ENCODE measurements around the gene ATG9B.
"Not testable (repeated sequence)": the region's sequence is repeated elsewhere in the genome, so short reads cannot be mapped to it uniquely, and the experiment has no call there.

Gene ATG9B

GRCh38 chr7:151046603-151047573 is 22.6 kb upstream of the ATG9B start:
- 94 to 96% methylated on average over 12 to 13 of the region's 14 CpGs for WGBS, 2 experiments (ENCODE audit: insufficient coverage in 2 of 2)
- Histone ChIP-seq H3K4me3 (ENCODE audit: extremely low read depth, insufficient read depth, low read length, poor library complexity, severe bottlenecking) (no peak overlapping the region), H3K27ac (ENCODE audit: low read depth, low read length, severe bottlenecking) (no peak overlapping the region), H3K4me1 (ENCODE audit: control insufficient read depth, insufficient read depth, low read length, poor library complexity, severe bottlenecking) (no peaks in the 10 kb centered on the region), H3K9me3 (ENCODE audit: control insufficient read depth, low read length) (no peaks in the 10 kb centered on the region), H3K36me3 (ENCODE audit: control insufficient read depth, insufficient read depth, low read length) (no peaks in the 10 kb centered on the region)

- H3K4me3 ChIP-seq (ENCODE audit: extremely low read depth, insufficient read depth, low read length, poor library complexity, severe bottlenecking): no peak overlapping the region
- H3K9me3 ChIP-seq (ENCODE audit: control insufficient read depth, low read length): no peaks in the 10 kb centered on the region
- 94 to 97% methylated on average over 4 to 9 of the region's 9 CpGs for WGBS, 2 experiments (ENCODE audit: insufficient coverage in 2 of 2)
Measured at GRCh38 chr7:151045967-151046366, 21.7 kb upstream of the ATG9B start.

GRCh38 chr7:151045262-151045661 is 21.0 kb upstream of the ATG9B start:
- Histone ChIP-seq H3K4me3 (ENCODE audit: extremely low read depth, insufficient read depth, low read length, poor library complexity, severe bottlenecking) (no peak overlapping the region), H3K36me3 (ENCODE audit: control insufficient read depth, insufficient read depth, low read length) (no peaks in the 10 kb centered on the region), H3K4me1 (ENCODE audit: control insufficient read depth, insufficient read depth, low read length, poor library complexity, severe bottlenecking) (peaks cover 4% of the 10 kb centered on the region), H3K9me3 (ENCODE audit: control insufficient read depth, low read length) (no peaks in the 10 kb centered on the region), H3K27ac (ENCODE audit: low read depth, low read length, severe bottlenecking) (no peak overlapping the region)
- WGBS, 2 experiments (ENCODE audit: insufficient coverage in 2 of 2): 83 to 97% methylated on average over 10 of the region's 11 CpGs

More at GRCh38 chr7:151045967-151046366, 21.7 kb upstream of the ATG9B start:
- H3K27ac ChIP-seq (ENCODE audit: low read depth, low read length, severe bottlenecking): no peak overlapping the region
- no peaks in the 10 kb centered on the region for H3K36me3 ChIP-seq (ENCODE audit: control insufficient read depth, insufficient read depth, low read length)
- no peaks in the 10 kb centered on the region for H3K4me1 ChIP-seq (ENCODE audit: control insufficient read depth, insufficient read depth, low read length, poor library complexity, severe bottlenecking)

GRCh38 chr7:151043959-151044358 is 19.7 kb upstream of the ATG9B start:
- Histone ChIP-seq H3K9me3 (ENCODE audit: control insufficient read depth, low read length) (no peaks in the 10 kb centered on the region), H3K4me3 (ENCODE audit: extremely low read depth, insufficient read depth, low read length, poor library complexity, severe bottlenecking) (no peak overlapping the region), H3K36me3 (ENCODE audit: control insufficient read depth, insufficient read depth, low read length) (no peaks in the 10 kb centered on the region), H3K27ac (ENCODE audit: low read depth, low read length, severe bottlenecking) (no peak overlapping the region), H3K4me1 (ENCODE audit: control insufficient read depth, insufficient read depth, low read length, poor library complexity, severe bottlenecking) (peaks cover 15% of the 10 kb centered on the region)
- 92 to 98% methylated on average over 18 to 20 of the region's 20 CpGs for WGBS, 2 experiments (ENCODE audit: insufficient coverage in 2 of 2)

GRCh38 chr7:151043449-151043848 is 19.2 kb upstream of the ATG9B start:
- 86 to 87% methylated on average over 3 to 7 of the region's 10 CpGs for WGBS, 2 experiments (ENCODE audit: insufficient coverage in 2 of 2)

GRCh38 chr7:151040616-151041375 is 16.5 kb upstream of the ATG9B start:
- Histone ChIP-seq H3K9me3 (ENCODE audit: control insufficient read depth, low read length) (no peaks in the 10 kb centered on the region), H3K4me1 (ENCODE audit: control insufficient read depth, insufficient read depth, low read length, poor library complexity, severe bottlenecking) (peaks cover 31% of the 10 kb centered on the region), H3K27ac (ENCODE audit: low read depth, low read length, severe bottlenecking) (no peak overlapping the region), H3K36me3 (ENCODE audit: control insufficient read depth, insufficient read depth, low read length) (peaks cover 17% of the 10 kb centered on the region), H3K4me3 (ENCODE audit: extremely low read depth, insufficient read depth, low read length, poor library complexity, severe bottlenecking) (no peak overlapping the region)
- WGBS, 2 experiments (ENCODE audit: insufficient coverage in 2 of 2): 96 to 97% methylated on average over 25 to 27 of the region's 30 CpGs

More at GRCh38 chr7:151043449-151043848, 19.2 kb upstream of the ATG9B start:
- H3K4me1 ChIP-seq (ENCODE audit: control insufficient read depth, insufficient read depth, low read length, poor library complexity, severe bottlenecking): peaks cover 20% of the 10 kb centered on the region
- not testable (repeated sequence) for H3K9me3 ChIP-seq (ENCODE audit: control insufficient read depth, low read length); H3K36me3 ChIP-seq (ENCODE audit: control insufficient read depth, insufficient read depth, low read length); H3K27ac ChIP-seq (ENCODE audit: low read depth, low read length, severe bottlenecking); H3K4me3 ChIP-seq (ENCODE audit: extremely low read depth, insufficient read depth, low read length, poor library complexity, severe bottlenecking)

GRCh38 chr7:151039850-151040548 is 15.7 kb upstream of the ATG9B start:
- H3K4me3 ChIP-seq (ENCODE audit: extremely low read depth, insufficient read depth, low read length, poor library complexity, severe bottlenecking): no peak overlapping the region
- H3K9me3 ChIP-seq (ENCODE audit: control insufficient read depth, low read length): no peaks in the 10 kb centered on the region
- peaks cover 31% of the 10 kb centered on the region for H3K4me1 ChIP-seq (ENCODE audit: control insufficient read depth, insufficient read depth, low read length, poor library complexity, severe bottlenecking)
- peaks cover 24% of the 10 kb centered on the region for H3K36me3 ChIP-seq (ENCODE audit: control insufficient read depth, insufficient read depth, low read length)
- 84 to 89% methylated on average over 14 of the region's 18 CpGs for WGBS, 2 experiments (ENCODE audit: insufficient coverage in 2 of 2)
- peak overlapping the region; percentile 86 for H3K27ac ChIP-seq (ENCODE audit: low read depth, low read length, severe bottlenecking)

GRCh38 chr7:151038951-151039849 is 14.9 kb upstream of the ATG9B start:
- H3K9me3 ChIP-seq (ENCODE audit: control insufficient read depth, low read length): no peaks in the 10 kb centered on the region
- peaks cover 27% of the 10 kb centered on the region for H3K36me3 ChIP-seq (ENCODE audit: control insufficient read depth, insufficient read depth, low read length)
- H3K27ac ChIP-seq (ENCODE audit: low read depth, low read length, severe bottlenecking): peak overlapping the region; percentile 86
- H3K4me1 ChIP-seq (ENCODE audit: control insufficient read depth, insufficient read depth, low read length, poor library complexity, severe bottlenecking): peaks cover 31% of the 10 kb centered on the region
- no peak overlapping the region for H3K4me3 ChIP-seq (ENCODE audit: extremely low read depth, insufficient read depth, low read length, poor library complexity, severe bottlenecking)
- WGBS, 2 experiments (ENCODE audit: insufficient coverage in 2 of 2): 48 to 62% methylated on average over 9 of the region's 12 CpGs

GRCh38 chr7:151035902-151036301 is 11.6 kb upstream of the ATG9B start:
- Histone ChIP-seq H3K4me3 (ENCODE audit: extremely low read depth, insufficient read depth, low read length, poor library complexity, severe bottlenecking) (no peak overlapping the region), H3K36me3 (ENCODE audit: control insufficient read depth, insufficient read depth, low read length) (peaks cover 43% of the 10 kb centered on the region), H3K27ac (ENCODE audit: low read depth, low read length, severe bottlenecking) (no peak overlapping the region), H3K4me1 (ENCODE audit: control insufficient read depth, insufficient read depth, low read length, poor library complexity, severe bottlenecking) (peaks cover 31% of the 10 kb centered on the region), H3K9me3 (ENCODE audit: control insufficient read depth, low read length) (no peaks in the 10 kb centered on the region)
- WGBS, 2 experiments (ENCODE audit: insufficient coverage in 2 of 2): 92 to 97% methylated on average over 12 to 14 of the region's 17 CpGs

Data from mesodermal cell (in vitro differentiated cells).